Endothelial cell of umbilical vein (primary cell): Measurements from ENCODE around the gene FLNB. TPM values are rescaled to one million over a fixed set of nuclear protein-coding genes. Genes with fewer than 3 reads are reported as not detected.
A peak's percentile ranks its signal among the peaks of the same experiment; 100 is the strongest.

Experiments
- BruUV-seq: library from RNA; stranded (reverse); fragments of 400-500 nt; replicated peaks from 2 replicates; lab custom pipeline; 2021; lab: Mats Ljungman, UMichigan
- CTCF ChIA-PET: fragments of 300-600, 350-600 bp; sonication (Branson Sonifier 250); formaldehyde crosslinking; loops from one replicate; lab custom pipeline; 2021; ENCODE audit warnings: antibody characterized with exemption, inconsistent platforms; lab: Charles Lee
- POLR2A ChIA-PET: fragments of 300-600, 350-600 bp; sonication (Branson Sonifier 250); formaldehyde crosslinking; loops from one replicate; lab custom pipeline; 2021; ENCODE audit warnings: antibody characterized with exemption, inconsistent platforms; lab: Charles Lee
- DNase-seq: peaks from one replicate; pipeline ENCODE4 v3.0.0-alpha.2; 2011; ENCODE audit warnings: low read depth, low spot score
- FAIRE-seq: peaks from 2 replicates; lab custom pipeline; 2011; peaks lifted over from hg19 to GRCh38; lab: Jason Lieb, UNC
- H2AFZ ChIP-seq: 2 replicates; pipeline ENCODE4 v1.6.0; 2012; ENCODE audit warnings: low read depth, low read length, control low read depth, inconsistent platforms
- H3K27ac ChIP-seq: 2 replicates; pipeline ENCODE4 v1.5.1; 2011; ENCODE audit warnings: low read depth, mild to moderate bottlenecking, control low read depth, low read length, moderate library complexity; ENCODE audit not compliant: insufficient read depth
- H3K27me3 ChIP-seq, 2 experiments: 2 replicates each; pipeline versions ENCODE4 v1.6.0 to v1.6.1; 2011; ENCODE audit warnings: low read length in 2 of 2, mixed read lengths in 1 of 2; ENCODE audit not compliant: control insufficient read depth in 2 of 2, insufficient read depth in 2 of 2
- H3K36me3 ChIP-seq, 2 experiments: 2 replicates in 1 of 2; 3 replicates in 1 of 2; pipeline ENCODE4 v1.5.1; 2011; ENCODE audit warnings: low read length in 2 of 2, mild to moderate bottlenecking in 1 of 2, moderate library complexity in 1 of 2; ENCODE audit not compliant: control insufficient read depth in 2 of 2, insufficient read depth in 2 of 2; ENCODE audit errors: extremely low read depth in 1 of 2
- H3K4me1 ChIP-seq: 3 replicates; pipeline ENCODE4 v1.5.1; 2011; ENCODE audit warnings: mild to moderate bottlenecking, low read length; ENCODE audit not compliant: control insufficient read depth, insufficient read depth; ENCODE audit errors: extremely low read depth
- H3K4me2 ChIP-seq: 2 replicates; pipeline ENCODE4 v1.6.1; 2011; ENCODE audit warnings: low read length, control low read depth, mixed read lengths; ENCODE audit not compliant: insufficient read depth
- H3K4me3 ChIP-seq, 3 experiments: fragments of 200-600 bp in 1 of 3; sonication (generic), shearing (Covaris generic) in 1 of 3; replicated peaks in 1 of 3; 2 replicates each; pipeline ENCODE4 v1.5.1; 2011 to 2016; ENCODE audit warnings: control low read depth in 3 of 3, low read length in 3 of 3, mild to moderate bottlenecking in 2 of 3, inconsistent platforms in 1 of 3, low read depth in 1 of 3, moderate library complexity in 1 of 3; ENCODE audit not compliant: insufficient read depth in 1 of 3
- H3K79me2 ChIP-seq: 2 replicates; pipeline ENCODE4 v1.6.0; 2012; ENCODE audit warnings: low read length, inconsistent platforms; ENCODE audit not compliant: control insufficient read depth, insufficient read depth
- H3K9ac ChIP-seq: replicated peaks from 2 replicates; pipeline ENCODE3; 2011; ENCODE audit warnings: low read length, control low read depth; ENCODE audit not compliant: insufficient read depth; ENCODE audit errors: extremely low read depth
- H3K9me1 ChIP-seq: replicated peaks from 3 replicates; pipeline ENCODE4 v1.6.0; 2011; ENCODE audit warnings: mild to moderate bottlenecking, low read length; ENCODE audit not compliant: control insufficient read depth, insufficient read depth; ENCODE audit errors: extremely low read depth
- H3K9me3 ChIP-seq: replicated peaks from 2 replicates; pipeline ENCODE4 v1.5.1; 2012; ENCODE audit warnings: low read length, inconsistent platforms; ENCODE audit not compliant: control insufficient read depth, insufficient read depth
- H4K20me1 ChIP-seq: replicated peaks from 2 replicates; pipeline ENCODE3; 2011; ENCODE audit warnings: mild to moderate bottlenecking, low read length; ENCODE audit not compliant: control insufficient read depth, insufficient read depth; ENCODE audit errors: extremely low read depth
- FOS ChIP-seq: IDR thresholded peaks from 2 replicates; pipeline ENCODE4 v1.6.1; 2011; ENCODE audit warnings: mild to moderate bottlenecking, low read length, moderate library complexity, borderline replicate concordance; ENCODE audit not compliant: insufficient read depth
- GATA2 ChIP-seq: IDR thresholded peaks from 2 replicates; pipeline ENCODE4 v1.7.0; 2011; ENCODE audit warnings: low read depth, mild to moderate bottlenecking, moderate library complexity, mixed read lengths, low read length; ENCODE audit not compliant: insufficient read length, insufficient read depth
- JUN ChIP-seq: IDR thresholded peaks from 2 replicates; pipeline ENCODE4 v1.6.1; 2011; ENCODE audit warnings: borderline replicate concordance, low read depth; ENCODE audit not compliant: insufficient read length, insufficient read depth
- POLR2A ChIP-seq: IDR thresholded peaks from 2 replicates; pipeline ENCODE4 v1.6.1; 2012; ENCODE audit warnings: low read depth, mild to moderate bottlenecking, control low read depth, low read length
- POLR2AphosphoS5 ChIP-seq: IDR thresholded peaks from 2 replicates; pipeline ENCODE4 v1.6.1; 2012; ENCODE audit warnings: low read depth, mild to moderate bottlenecking, control low read depth, low read length, moderate library complexity; ENCODE audit not compliant: insufficient read depth
- dilution Hi-C: fragments of 300-500 bp; cut with MboI; formaldehyde crosslinking; loops from one replicate; pipeline ENCODE4 v1.15.0; 2019; ENCODE audit warnings: low sequenced_read_pairs; ENCODE audit not compliant: extremely low pct_ligation_motif_present
- intact Hi-C: fragments of 100-400 bp; cut with micrococcal nuclease; formaldehyde crosslinking; loops from one replicate; pipeline ENCODE4 v1.10.0; 2022
- polyA plus RNA-seq, 4 experiments: library from polyadenylated mRNA; depleted of rRNA in 3 of 4; stranded (reverse) in 3 of 4; unstranded in 1 of 4; fragments of >200 nt; gene quantifications; 2 replicates each; pipeline versions ENCODE4 v1.2.1 to v1.2.3, GENCODE V29; 2011 to 2012; ENCODE audit warnings: missing spikeins in 1 of 4
- total RNA-seq: library from RNA; stranded (reverse); gene quantifications from 2 replicates; pipeline ENCODE4 v1.2.3, GENCODE V29; 2021
- TF ChIP-seq, protein P1 (sequence below): IDR thresholded peaks from 2 replicates; pipeline ENCODE4 v1.6.1; 2011; ENCODE audit not compliant: insufficient read depth, insufficient read length
- TF ChIP-seq, protein P2 (sequence below), 2 donors: IDR thresholded peaks; 1 replicate in 1 of 2; 2 replicates in 1 of 2; pipeline ENCODE4 v1.5.1; 2011; ENCODE audit warnings: low read length in 2 of 2, mild to moderate bottlenecking in 2 of 2, moderate library complexity in 2 of 2, control low read depth in 1 of 2, inconsistent platforms in 1 of 2, low read depth in 1 of 2; ENCODE audit not compliant: insufficient read depth in 1 of 2; ENCODE audit errors: extremely low read depth in 1 of 2

The FLNB gene
- total and polyA plus RNA-seq, 2 donors (not counting 3 experiments of a cell fraction or from before 2014, with no cell fraction given): 479 to 670 TPM

DNA sequence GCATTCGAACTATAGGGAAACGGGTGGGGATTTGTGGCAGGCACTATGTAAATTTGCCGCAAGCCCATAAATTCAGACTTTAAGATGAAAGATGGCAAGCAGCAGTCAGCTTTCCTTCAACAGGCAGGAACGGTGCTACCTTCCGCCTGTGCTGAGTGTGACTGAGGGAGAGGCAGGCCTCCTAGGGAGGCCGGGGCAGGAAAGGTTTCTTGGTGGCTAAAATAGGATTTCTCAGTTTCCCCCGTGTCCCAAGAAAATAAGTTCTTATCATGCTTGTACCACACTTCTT, 12.5 kb downstream of the FLNB start:
- Histone ChIP-seq H3K27me3 (no peaks in the 10 kb centered on the region), H3K4me3 (no peak overlapping the region), H3K4me2 (peak overlapping the region; percentile 5), H3K79me2 (peaks cover 100% of the 10 kb centered on the region), H3K9me3 (no peaks in the 10 kb centered on the region), H3K9me1 (no peaks in the 10 kb centered on the region), H4K20me1 (peaks cover 6% of the 10 kb centered on the region), H3K36me3 (peaks cover 5 to 6% of the 10 kb centered on the region in 2 experiments), H3K27ac (peak overlapping the region; percentile 44), H2AFZ (no peak overlapping the region), H3K9ac (peak overlapping the region; percentile 8), H3K4me1 (peaks cover 74% of the 10 kb centered on the region)
- peak; percentile 68 for DNase-seq
- no peak for TF ChIP-seq POLR2A
- ChIA-PET POLR2A (interaction anchor here (1.0 kb wide), 2 partner anchors 27 to 58 kb away, joined by 3 read pairs; no protein-coding TSS in a partner anchor), CTCF (interaction anchor here (0.8 to 3.0 kb wide), 7 partner anchors 9 to 65 kb away, joined by 3 to 13 read pairs (median 6); no protein-coding TSS in a partner anchor)
- intact Hi-C loops: loop anchor here (1.0 kb wide), 1 partner anchor 8 kb away; no protein-coding TSS in a partner anchor
- no peak for FAIRE-seq
- no TSS peak for BruUV-seq
- dilution Hi-C loops: no loop called here

DNA sequence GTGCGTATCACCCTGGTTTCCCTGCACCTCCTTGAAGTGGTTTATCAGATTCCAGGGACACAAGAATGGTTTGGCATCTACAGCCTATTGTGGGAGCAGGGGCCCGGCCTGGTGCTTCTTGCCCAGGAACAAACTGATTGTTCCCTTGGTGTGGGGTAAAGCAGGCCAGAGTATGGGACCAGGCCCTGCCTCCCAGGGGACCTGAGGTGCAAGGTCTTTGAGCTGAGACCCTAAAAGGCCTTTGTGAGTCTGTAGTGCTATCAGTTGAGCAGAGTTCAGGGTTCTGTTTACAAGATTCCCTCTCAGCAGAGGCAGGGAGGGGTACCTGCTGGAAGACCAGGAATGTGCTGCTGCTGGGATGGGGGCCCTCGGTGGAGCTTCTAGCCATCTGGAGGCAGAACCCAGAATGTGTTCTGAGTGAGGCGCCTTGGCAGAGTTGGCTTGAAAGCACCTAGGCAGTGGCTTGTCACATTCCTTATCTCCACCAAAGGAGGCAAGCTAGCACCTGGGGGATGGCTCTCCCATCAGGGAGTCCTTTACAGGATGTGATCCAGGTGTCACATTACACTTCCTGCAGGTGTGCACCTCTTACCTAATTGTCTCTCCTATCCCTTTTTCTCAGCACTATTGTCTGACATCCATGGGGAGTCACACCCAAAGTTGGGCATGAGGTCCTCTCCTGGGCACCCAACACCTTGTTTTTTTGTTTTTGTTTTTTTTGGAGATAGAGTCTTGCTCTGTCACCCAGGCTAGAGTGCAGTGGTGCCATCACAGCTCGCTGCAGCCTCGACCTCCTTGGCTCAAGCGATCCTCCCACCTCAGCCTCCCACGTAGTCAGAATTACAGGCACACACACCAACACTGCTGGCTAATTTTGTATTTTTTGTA, 13.1 kb downstream of the FLNB start:
- BruUV-seq: no TSS peak
- intact Hi-C loops: no loop called here
- Histone ChIP-seq H3K4me2 (peak overlapping the region; percentile 5), H3K4me3 (no peak overlapping the region), H3K9me3 (no peaks in the 10 kb centered on the region), H3K27me3 (no peaks in the 10 kb centered on the region), H3K9me1 (no peaks in the 10 kb centered on the region), H2AFZ (no peak overlapping the region), H3K4me1 (peaks cover 76% of the 10 kb centered on the region), H3K9ac (peak overlapping the region; percentile 8), H3K27ac (peak overlapping the region; percentile 44), H3K79me2 (peaks cover 100% of the 10 kb centered on the region), H4K20me1 (peaks cover 6% of the 10 kb centered on the region), H3K36me3 (peaks cover 4 to 5% of the 10 kb centered on the region in 2 experiments)
- POLR2A ChIA-PET: interaction anchor here (1.0 kb wide), 2 partner anchors 26 to 59 kb away, joined by 3 read pairs; no protein-coding TSS in a partner anchor
- TF ChIP-seq, protein P1, sequence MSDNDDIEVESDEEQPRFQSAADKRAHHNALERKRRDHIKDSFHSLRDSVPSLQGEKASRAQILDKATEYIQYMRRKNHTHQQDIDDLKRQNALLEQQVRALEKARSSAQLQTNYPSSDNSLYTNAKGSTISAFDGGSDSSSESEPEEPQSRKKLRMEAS: no peak
- TF ChIP-seq, protein P2, sequence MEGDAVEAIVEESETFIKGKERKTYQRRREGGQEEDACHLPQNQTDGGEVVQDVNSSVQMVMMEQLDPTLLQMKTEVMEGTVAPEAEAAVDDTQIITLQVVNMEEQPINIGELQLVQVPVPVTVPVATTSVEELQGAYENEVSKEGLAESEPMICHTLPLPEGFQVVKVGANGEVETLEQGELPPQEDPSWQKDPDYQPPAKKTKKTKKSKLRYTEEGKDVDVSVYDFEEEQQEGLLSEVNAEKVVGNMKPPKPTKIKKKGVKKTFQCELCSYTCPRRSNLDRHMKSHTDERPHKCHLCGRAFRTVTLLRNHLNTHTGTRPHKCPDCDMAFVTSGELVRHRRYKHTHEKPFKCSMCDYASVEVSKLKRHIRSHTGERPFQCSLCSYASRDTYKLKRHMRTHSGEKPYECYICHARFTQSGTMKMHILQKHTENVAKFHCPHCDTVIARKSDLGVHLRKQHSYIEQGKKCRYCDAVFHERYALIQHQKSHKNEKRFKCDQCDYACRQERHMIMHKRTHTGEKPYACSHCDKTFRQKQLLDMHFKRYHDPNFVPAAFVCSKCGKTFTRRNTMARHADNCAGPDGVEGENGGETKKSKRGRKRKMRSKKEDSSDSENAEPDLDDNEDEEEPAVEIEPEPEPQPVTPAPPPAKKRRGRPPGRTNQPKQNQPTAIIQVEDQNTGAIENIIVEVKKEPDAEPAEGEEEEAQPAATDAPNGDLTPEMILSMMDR (IDR thresholded peaks at IDR 0.05; ENCODE audit: extremely low read depth in 1 of 2, insufficient read depth in 1 of 2, low read depth in 1 of 2, low read length in 2 of 2): no peak
- TF ChIP-seq JUN (no peak), FOS (no peak), POLR2AphosphoS5 (no peak), GATA2 (no peak)
- DNase-seq (no peak), FAIRE-seq (no peak)
- CTCF ChIA-PET: interaction anchor here (0.9 to 3.0 kb wide), 6 partner anchors 10 to 64 kb away, joined by 3 to 13 read pairs (median 5); no protein-coding TSS in a partner anchor
- dilution Hi-C loops: no loop called here
